Measurements from ENCODE around the gene B3GNT3. TPM values are rescaled to one million over a fixed set of nuclear protein-coding genes. Genes with fewer than 3 reads are reported as not detected.
A peak's percentile ranks its signal among the peaks of the same experiment; 100 is the strongest.

B3GNT3 gene
- total and polyA plus RNA-seq, 9 of the 15 experiments (the other 6 are each of a cell fraction or from before 2014, with no cell fraction given), result 0.06 to 0.11 (median 0.07) TPM; not detected in 6

DNA sequence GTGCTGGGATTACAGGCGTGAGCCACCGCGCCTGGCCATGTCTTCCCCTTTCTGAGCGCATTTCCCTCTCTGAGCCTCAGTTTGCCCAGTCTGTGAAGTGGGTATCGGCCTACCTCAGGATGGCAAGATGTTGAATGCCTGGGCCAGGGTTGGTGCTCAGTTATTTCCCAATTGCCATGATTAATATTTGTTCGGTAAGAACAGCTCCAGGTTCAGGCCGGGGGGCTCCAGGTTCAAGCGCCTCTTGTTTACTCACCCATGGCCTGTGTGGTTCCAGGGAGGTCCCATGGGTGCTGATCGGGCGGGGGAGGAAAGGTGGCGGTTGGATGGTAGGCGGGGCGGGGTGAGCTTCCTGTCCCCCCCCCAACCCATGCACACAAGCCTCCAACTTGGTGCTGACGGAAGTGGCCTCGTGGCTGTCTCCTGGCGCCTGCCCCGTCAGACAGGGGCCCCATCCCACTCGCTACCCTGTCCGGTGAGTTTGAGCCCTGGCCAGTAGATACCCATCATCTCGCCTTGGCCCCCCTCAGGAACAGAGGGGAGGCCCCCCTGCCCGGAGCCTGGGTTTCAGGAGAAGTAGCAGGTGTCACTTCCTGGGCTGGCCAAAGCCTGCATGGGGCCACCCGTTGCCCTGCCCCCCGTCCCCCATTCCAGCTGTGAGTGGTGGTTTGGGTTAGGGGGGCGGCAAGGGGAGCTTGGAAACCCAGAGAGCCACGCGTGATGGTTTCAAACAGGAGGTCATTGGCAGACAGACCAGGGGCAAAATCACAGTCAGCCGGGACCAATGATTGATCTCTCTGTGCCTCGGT, 43.6 kb upstream of the B3GNT3 start, which contains the start of gene FCHO1 (continued):
- TF ChIP-seq, protein P1, sequence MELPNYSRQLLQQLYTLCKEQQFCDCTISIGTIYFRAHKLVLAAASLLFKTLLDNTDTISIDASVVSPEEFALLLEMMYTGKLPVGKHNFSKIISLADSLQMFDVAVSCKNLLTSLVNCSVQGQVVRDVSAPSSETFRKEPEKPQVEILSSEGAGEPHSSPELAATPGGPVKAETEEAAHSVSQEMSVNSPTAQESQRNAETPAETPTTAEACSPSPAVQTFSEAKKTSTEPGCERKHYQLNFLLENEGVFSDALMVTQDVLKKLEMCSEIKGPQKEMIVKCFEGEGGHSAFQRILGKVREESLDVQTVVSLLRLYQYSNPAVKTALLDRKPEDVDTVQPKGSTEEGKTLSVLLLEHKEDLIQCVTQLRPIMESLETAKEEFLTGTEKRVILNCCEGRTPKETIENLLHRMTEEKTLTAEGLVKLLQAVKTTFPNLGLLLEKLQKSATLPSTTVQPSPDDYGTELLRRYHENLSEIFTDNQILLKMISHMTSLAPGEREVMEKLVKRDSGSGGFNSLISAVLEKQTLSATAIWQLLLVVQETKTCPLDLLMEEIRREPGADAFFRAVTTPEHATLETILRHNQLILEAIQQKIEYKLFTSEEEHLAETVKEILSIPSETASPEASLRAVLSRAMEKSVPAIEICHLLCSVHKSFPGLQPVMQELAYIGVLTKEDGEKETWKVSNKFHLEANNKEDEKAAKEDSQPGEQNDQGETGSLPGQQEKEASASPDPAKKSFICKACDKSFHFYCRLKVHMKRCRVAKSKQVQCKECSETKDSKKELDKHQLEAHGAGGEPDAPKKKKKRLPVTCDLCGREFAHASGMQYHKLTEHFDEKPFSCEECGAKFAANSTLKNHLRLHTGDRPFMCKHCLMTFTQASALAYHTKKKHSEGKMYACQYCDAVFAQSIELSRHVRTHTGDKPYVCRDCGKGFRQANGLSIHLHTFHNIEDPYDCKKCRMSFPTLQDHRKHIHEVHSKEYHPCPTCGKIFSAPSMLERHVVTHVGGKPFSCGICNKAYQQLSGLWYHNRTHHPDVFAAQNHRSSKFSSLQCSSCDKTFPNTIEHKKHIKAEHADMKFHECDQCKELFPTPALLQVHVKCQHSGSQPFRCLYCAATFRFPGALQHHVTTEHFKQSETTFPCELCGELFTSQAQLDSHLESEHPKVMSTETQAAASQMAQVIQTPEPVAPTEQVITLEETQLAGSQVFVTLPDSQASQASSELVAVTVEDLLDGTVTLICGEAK (IDR thresholded peaks at IDR 0.05), result peak; percentile 74
- TF ChIP-seq, protein P1 (CRISPR knock-in tag; IDR thresholded peaks at IDR 0.05), result no peak
- TF ChIP-seq ZNF140 (CRISPR knock-in tag; IDR thresholded peaks at IDR 0.05) (no peak), MBD2 (IDR thresholded peaks at IDR 0.05; ENCODE audit: borderline replicate concordance, low read depth) (peak; percentile 46; the same call in 1 of the 2 replicates), HDAC2 (IDR thresholded peaks at IDR 0.05) (peak; percentile 100), FOXA3 (CRISPR knock-in tag; conservative IDR thresholded peaks at IDR 0.05 in 1 of 2, IDR thresholded peaks at IDR 0.05 in 1 of 2) (peak; percentile 77 to 83; a peak in 3 of 4 replicates), GATAD2B (IDR thresholded peaks at IDR 0.05; ENCODE audit: borderline replicate concordance) (0 out of 2 replicates have a peak, but pooled peaks have one; percentile 13), GABPB1 (CRISPR knock-in tag; IDR thresholded peaks at IDR 0.05) (peak; percentile 84; the same call in 1 of the 2 replicates), NONO (IDR thresholded peaks at IDR 0.05; ENCODE audit: low read depth in 2 of 2, low read length in 1 of 2) (peak in 1 of 2 experiments; percentile 55; a peak in 2 of 4 replicates), BRF1 (IDR thresholded peaks at IDR 0.05; ENCODE audit: borderline replicate concordance, extremely low read depth, insufficient read length) (no peak), TRIM28 (IDR thresholded peaks at IDR 0.05) (peak; percentile 59; the same call in 1 of the 2 replicates), SUPT5H (IDR thresholded peaks at IDR 0.05) (peak; percentile 84), NRF1 (conservative IDR thresholded peaks at IDR 0.05 in 1 of 2, IDR thresholded peaks at IDR 0.05 in 1 of 2) (peak; percentile 33 to 63), KDM1A (IDR thresholded peaks at IDR 0.05) (peak; percentile 98 to 99)
- TF ChIP-seq, protein P2, sequence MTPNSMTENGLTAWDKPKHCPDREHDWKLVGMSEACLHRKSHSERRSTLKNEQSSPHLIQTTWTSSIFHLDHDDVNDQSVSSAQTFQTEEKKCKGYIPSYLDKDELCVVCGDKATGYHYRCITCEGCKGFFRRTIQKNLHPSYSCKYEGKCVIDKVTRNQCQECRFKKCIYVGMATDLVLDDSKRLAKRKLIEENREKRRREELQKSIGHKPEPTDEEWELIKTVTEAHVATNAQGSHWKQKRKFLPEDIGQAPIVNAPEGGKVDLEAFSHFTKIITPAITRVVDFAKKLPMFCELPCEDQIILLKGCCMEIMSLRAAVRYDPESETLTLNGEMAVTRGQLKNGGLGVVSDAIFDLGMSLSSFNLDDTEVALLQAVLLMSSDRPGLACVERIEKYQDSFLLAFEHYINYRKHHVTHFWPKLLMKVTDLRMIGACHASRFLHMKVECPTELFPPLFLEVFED (CRISPR knock-in tag; conservative IDR thresholded peaks at IDR 0.05), result 0 out of 2 replicates have a peak, but pooled peaks have one; percentile 27
- TF ChIP-seq, protein P3, sequence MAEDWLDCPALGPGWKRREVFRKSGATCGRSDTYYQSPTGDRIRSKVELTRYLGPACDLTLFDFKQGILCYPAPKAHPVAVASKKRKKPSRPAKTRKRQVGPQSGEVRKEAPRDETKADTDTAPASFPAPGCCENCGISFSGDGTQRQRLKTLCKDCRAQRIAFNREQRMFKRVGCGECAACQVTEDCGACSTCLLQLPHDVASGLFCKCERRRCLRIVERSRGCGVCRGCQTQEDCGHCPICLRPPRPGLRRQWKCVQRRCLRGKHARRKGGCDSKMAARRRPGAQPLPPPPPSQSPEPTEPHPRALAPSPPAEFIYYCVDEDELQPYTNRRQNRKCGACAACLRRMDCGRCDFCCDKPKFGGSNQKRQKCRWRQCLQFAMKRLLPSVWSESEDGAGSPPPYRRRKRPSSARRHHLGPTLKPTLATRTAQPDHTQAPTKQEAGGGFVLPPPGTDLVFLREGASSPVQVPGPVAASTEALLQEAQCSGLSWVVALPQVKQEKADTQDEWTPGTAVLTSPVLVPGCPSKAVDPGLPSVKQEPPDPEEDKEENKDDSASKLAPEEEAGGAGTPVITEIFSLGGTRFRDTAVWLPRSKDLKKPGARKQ (CRISPR knock-in tag; IDR thresholded peaks at IDR 0.05), result no peak

Measured in K562 (cell line).